ENCODE measurements around the gene UNC5CL. TPM values are rescaled to one million over a fixed set of nuclear protein-coding genes. Genes with fewer than 3 reads are reported as not detected.
A peak's percentile ranks its signal among the peaks of the same experiment; 100 is the strongest.

The UNC5CL gene
- total and polyA plus RNA-seq, 9 of the 15 experiments (the other 6 are each of a cell fraction or from before 2014, with no cell fraction given): 0.07 to 1.8 (median 0.62) TPM; not detected in 1

DNA sequence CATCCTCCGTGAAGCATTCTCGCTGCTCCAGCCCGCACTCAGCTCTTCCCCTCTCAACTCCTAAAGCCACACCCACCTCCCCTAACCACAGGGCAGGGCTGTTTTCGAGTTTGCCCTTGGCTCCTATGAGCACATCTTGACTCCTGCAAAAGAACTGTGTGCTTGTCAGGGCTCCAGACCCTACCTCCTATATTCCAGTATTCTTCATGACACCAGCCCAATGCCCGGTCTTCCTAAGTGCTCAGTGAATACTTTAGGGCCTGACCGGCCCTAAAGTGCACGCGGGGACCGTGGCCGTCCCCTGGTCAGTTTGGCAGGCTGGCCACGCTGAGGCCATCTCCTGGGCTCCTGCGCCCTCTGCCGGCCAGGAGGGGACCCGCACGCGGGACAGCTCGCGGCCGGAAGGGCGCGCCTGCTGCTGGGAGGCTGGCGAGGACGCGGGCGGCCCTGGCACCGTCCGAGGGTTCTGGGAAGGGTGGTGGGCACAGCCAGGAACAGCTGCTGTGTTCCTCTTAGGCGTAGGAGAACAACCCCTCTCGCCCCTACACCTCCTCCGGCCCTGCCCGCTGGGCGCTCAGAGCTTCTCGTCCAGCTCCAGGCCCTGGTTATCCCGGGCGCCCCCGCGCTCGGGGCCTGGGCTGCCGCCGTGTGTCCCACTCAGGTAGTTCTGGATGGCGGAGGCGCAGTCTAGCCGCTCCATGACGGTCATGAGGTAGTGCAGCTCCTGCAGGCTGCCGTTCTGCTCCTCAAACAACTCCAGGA is 11.0 kb downstream of the UNC5CL start:
- H3K4me2 ChIP-seq (ENCODE audit: insufficient read depth, low read length): peak overlapping the region; percentile 83
- DNase-seq (ENCODE audit: extremely low read depth in 1 of 4, low spot score in 3 of 4): peak; percentile 85 to 95 (median 93)
- no peaks in the 10 kb centered on the region for H3K36me3 ChIP-seq (ENCODE audit: control insufficient read depth, insufficient read depth, low read length)
- ATAC-seq: peak; percentile 98
- ChIA-PET POLR2A (interaction anchor here (0.6 to 1.3 kb wide), 11 partner anchors 9 to 704 kb away, joined by 3 to 6 read pairs (median 3); no protein-coding TSS in a partner anchor), CTCF (ENCODE audit: low intra/inter-chr PET ratio) (interaction anchor here (0.7 to 2.1 kb wide), 4 partner anchors 11 to 309 kb away, joined by 3 to 10 read pairs (median 6); partner anchors contain the start of gene UNC5CL)
- H3K27ac ChIP-seq (ENCODE audit: extremely low read depth, low read depth, low read length): no peak overlapping the region
- intact Hi-C loops (cut with micrococcal nuclease): loop anchor here (1.0 to 10.0 kb wide), 4 partner anchors 39 to 701 kb away; no protein-coding TSS in a partner anchor
- 15% methylated on average over 29 of the region's 45 CpGs for WGBS (ENCODE audit: insufficient coverage, low coverage, missing lambda C conversion rate)
- peak; percentile 69 for FAIRE-seq
- no peaks in the 10 kb centered on the region for H4K20me1 ChIP-seq (replicated peaks; ENCODE audit: control insufficient read depth, insufficient read depth, low read length)
- H3K79me2 ChIP-seq (ENCODE audit: control insufficient read depth, insufficient read depth, low read length): no peaks in the 10 kb centered on the region
- no peaks in the 10 kb centered on the region for H3K9me3 ChIP-seq (replicated peaks; ENCODE audit: control insufficient read depth, insufficient read depth, low read depth, low read length)
- peaks cover 13 to 14% of the 10 kb centered on the region in 2 experiments; a peak in 4 of 5 replicates for H3K27me3 ChIP-seq (ENCODE audit: control insufficient read depth in 2 of 2, insufficient read depth in 2 of 2, low read length in 2 of 2)
- H2AFZ ChIP-seq (ENCODE audit: low read depth, low read length): peak overlapping the region; percentile 97
- H3K9me1 ChIP-seq (ENCODE audit: control insufficient read depth, insufficient read depth, low read length): no peaks in the 10 kb centered on the region
- H3K9ac ChIP-seq (ENCODE audit: insufficient read depth in 1 of 2, low read depth in 2 of 2, low read length in 2 of 2): peak overlapping the region in 1 of 2 experiments; percentile 88; a peak in 2 of 4 replicates
- peak overlapping the region; percentile 10 for H3K4me3 ChIP-seq
- in situ Hi-C loops (cut with MboI): loop anchor here (25.0 kb wide), 1 partner anchor 1666 kb away; no protein-coding TSS in a partner anchor
- peaks cover 0 to 13% of the 10 kb centered on the region in 2 experiments; a peak in 4 of 5 replicates for H3K4me1 ChIP-seq (replicated peaks in 1 of 2; ENCODE audit: control insufficient read depth in 2 of 2, insufficient read depth in 2 of 2, low read length in 2 of 2)
- no TSS peak for BruUV-seq (replicated peaks)
- TF ChIP-seq NEUROD1 (IDR thresholded peaks at IDR 0.05; ENCODE audit: borderline replicate concordance, low read depth, low read length, partially characterized antibody) (peak; percentile 33), PHB2 (IDR thresholded peaks at IDR 0.05; ENCODE audit: low read depth) (no peak), JUN (IDR thresholded peaks at IDR 0.05; ENCODE audit: borderline replicate concordance, low read depth, low read length) (no peak), JUN (CRISPR knock-in tag; IDR thresholded peaks at IDR 0.05; ENCODE audit: borderline replicate concordance) (0 out of 2 replicates have a peak, but pooled peaks have one; percentile 51), MCM5 (IDR thresholded peaks at IDR 0.05; ENCODE audit: low read depth) (no peak), LEF1 (IDR thresholded peaks at IDR 0.05) (peak; percentile 33; the same call in 1 of the 2 replicates), GMEB1 (CRISPR knock-in tag; IDR thresholded peaks at IDR 0.05) (0 out of 2 replicates have a peak, but pooled peaks have one; percentile 6), TEAD1 (CRISPR knock-in tag; IDR thresholded peaks at IDR 0.05) (peak in 1 of 2 experiments; percentile 73; a peak in 1 of 4 replicates), L3MBTL2 (IDR thresholded peaks at IDR 0.05) (peak; percentile 86), HDAC2 (IDR thresholded peaks at IDR 0.05) (0 out of 2 replicates have a peak, but pooled peaks have one; percentile 39), CTCFL (IDR thresholded peaks at IDR 0.05; ENCODE audit: borderline replicate concordance, insufficient read depth, low read depth, low read length, poor library complexity, severe bottlenecking) (peak; percentile 57), ZNF197 (CRISPR knock-in tag; IDR thresholded peaks at IDR 0.05; ENCODE audit: low read depth) (no peak), DIDO1 (tag; IDR thresholded peaks at IDR 0.05; ENCODE audit: low read depth) (no peak)

Measured in K562 (cell line).